GM19397 (cell line): Measurements from ENCODE around the gene HBP1.
"Not testable (repeated sequence)": the region's sequence is repeated elsewhere in the genome, so short reads cannot be mapped to it uniquely, and the experiment has no call there.

Source experiments
- ATAC-seq: cut with Tn5 transposase; IDR thresholded peaks from one replicate; pipeline ENCODE4 v1.9.1; 2021; ENCODE audit warnings: mild to moderate bottlenecking, moderate library complexity; ENCODE audit not compliant: unreplicated experiment

HBP1 gene

GRCh38 chr7:107168233-107169119, at the start of gene HBP1:
Gene HBP1, plus strand, starts transcription at chr7:107169003. Its CDS starts 10,891 bp downstream, at chr7:107179894.
- peak; percentile 88 for ATAC-seq

- ATAC-seq: no peak
Measured at GRCh38 chr7:107119376-107120105, 49.3 kb upstream of the HBP1 start.

GRCh38 chr7:107122486-107122911, 46.3 kb upstream of the HBP1 start:
- no peak for ATAC-seq

- ATAC-seq: no peak
Measured at GRCh38 chr7:107123392-107123791, 45.4 kb upstream of the HBP1 start.

- ATAC-seq: no peak
Measured at GRCh38 chr7:107125475-107125874, 43.3 kb upstream of the HBP1 start.

GRCh38 chr7:107128217-107128616, 40.6 kb upstream of the HBP1 start:
- no peak for ATAC-seq

GRCh38 chr7:107128748-107129147, 40.1 kb upstream of the HBP1 start:
- ATAC-seq: no peak

GRCh38 chr7:107130487-107131220, 38.1 kb upstream of the HBP1 start:
- ATAC-seq: no peak

GRCh38 chr7:107133396-107133795, 35.4 kb upstream of the HBP1 start:
- ATAC-seq: no peak

- ATAC-seq: no peak
Measured at GRCh38 chr7:107138696-107139420, 29.9 kb upstream of the HBP1 start.

- ATAC-seq: not testable (repeated sequence)
Measured at GRCh38 chr7:107143875-107144274, 24.9 kb upstream of the HBP1 start.

GRCh38 chr7:107145067-107145838, 23.6 kb upstream of the HBP1 start:
- ATAC-seq: no peak

GRCh38 chr7:107147464-107148393, 21.1 kb upstream of the HBP1 start:
- ATAC-seq: no peak

GRCh38 chr7:107148721-107149120, 20.1 kb upstream of the HBP1 start:
- no peak for ATAC-seq

- no peak for ATAC-seq
Measured at GRCh38 chr7:107149863-107150262, 18.9 kb upstream of the HBP1 start.

- ATAC-seq: no peak
Measured at GRCh38 chr7:107150375-107151073, 18.3 kb upstream of the HBP1 start.

GRCh38 chr7:107151538-107151937, 17.3 kb upstream of the HBP1 start:
- ATAC-seq: no peak

- ATAC-seq: no peak
Measured at GRCh38 chr7:107152011-107152410, 16.8 kb upstream of the HBP1 start.
